Measurements from ENCODE around the gene MAP7D1.
"Not testable (repeated sequence)": the region's sequence is repeated elsewhere in the genome, so short reads cannot be mapped to it uniquely, and the experiment has no call there.

The MAP7D1 gene

GRCh38 chr1:36168514-36168913 is 12.6 kb downstream of the MAP7D1 start:
- DNase-seq (ENCODE audit: low read depth in 2 of 2), result no peak

- no peak for DNase-seq (ENCODE audit: low read depth in 2 of 2)
These were observed 14.9 kb downstream of the MAP7D1 start for GRCh38 chr1:36170643-36171412.

GRCh38 chr1:36172017-36172747 is 16.2 kb downstream of the MAP7D1 start:
- DNase-seq (ENCODE audit: low read depth in 2 of 2), result no peak

- DNase-seq (ENCODE audit: low read depth in 2 of 2), result no peak
These were observed 17.0 kb downstream of the MAP7D1 start for GRCh38 chr1:36172983-36173382.

GRCh38 chr1:36174713-36175112 is 18.8 kb downstream of the MAP7D1 start:
- DNase-seq (ENCODE audit: low read depth in 2 of 2), result no peak

GRCh38 chr1:36175137-36176095 is 19.5 kb downstream of the MAP7D1 start:
- no peak for DNase-seq (ENCODE audit: low read depth in 2 of 2)

- DNase-seq (ENCODE audit: low read depth in 2 of 2), result no peak
These were observed 20.4 kb downstream of the MAP7D1 start for GRCh38 chr1:36176106-36176949.

- DNase-seq (ENCODE audit: low read depth in 2 of 2), result no peak
These were observed 21.9 kb downstream of the MAP7D1 start for GRCh38 chr1:36177589-36178431.

- no peak for DNase-seq (ENCODE audit: low read depth in 2 of 2)
These were observed 22.7 kb downstream of the MAP7D1 start for GRCh38 chr1:36178471-36179219.

- no peak for DNase-seq (ENCODE audit: low read depth in 2 of 2)
These were observed 23.2 kb downstream of the MAP7D1 start for GRCh38 chr1:36179220-36179600.

- DNase-seq (ENCODE audit: low read depth in 2 of 2), result no peak
These were observed 26.8 kb downstream of the MAP7D1 start for GRCh38 chr1:36182734-36183133.

GRCh38 chr1:36183309-36183856 is 27.4 kb downstream of the MAP7D1 start:
- no peak for DNase-seq (ENCODE audit: low read depth in 2 of 2)

GRCh38 chr1:36187800-36188593 is 32.0 kb downstream of the MAP7D1 start:
- DNase-seq (ENCODE audit: low read depth in 2 of 2), result peak; percentile 55 to 63

- not testable (repeated sequence) for DNase-seq (ENCODE audit: low read depth in 2 of 2)
These were observed 40.8 kb downstream of the MAP7D1 start for GRCh38 chr1:36196805-36197204.

- DNase-seq (ENCODE audit: low read depth in 2 of 2), result no peak
These were observed 42.7 kb downstream of the MAP7D1 start for GRCh38 chr1:36198641-36199040.

GRCh38 chr1:36199934-36200741 is 44.2 kb downstream of the MAP7D1 start:
- DNase-seq (ENCODE audit: low read depth in 2 of 2), result no peak

GRCh38 chr1:36203027-36203553 is 47.1 kb downstream of the MAP7D1 start:
- no peak for DNase-seq (ENCODE audit: low read depth in 2 of 2)

Data from activated CD4-positive, alpha-beta T cell treated with anti-CD3 and anti-CD28 coated beads for 24 hours (primary cell).